HepG2 (cell line): ENCODE results near the gene COCH. TPM values are rescaled to one million over a fixed set of nuclear protein-coding genes. Genes with fewer than 3 reads are reported as not detected.
A peak's percentile ranks its signal among the peaks of the same experiment; 100 is the strongest.

Source experiments
- ARHGAP35 ChIP-seq: sonication (generic); formaldehyde crosslinking; IDR thresholded peaks from 2 replicates; pipeline ENCODE4 v1.9.0; 2022; ENCODE audit warnings: mild to moderate bottlenecking, inconsistent platforms, moderate library complexity, missing genetic modification reagents, borderline replicate concordance
- ELK4 ChIP-seq: sonication (generic); formaldehyde crosslinking; IDR thresholded peaks from 2 replicates; pipeline ENCODE4 v1.9.0; 2021; ENCODE audit warnings: missing genetic modification reagents, borderline replicate concordance
- KAT7 ChIP-seq: IDR thresholded peaks from 2 replicates; pipeline ENCODE4 v1.6.1; 2018; ENCODE audit warnings: borderline replicate concordance, missing compliant biosample characterization
- MEF2D ChIP-seq: sonication (generic); formaldehyde crosslinking; IDR thresholded peaks from 2 replicates; pipeline ENCODE4 v1.5.1; 2020; ENCODE audit warnings: mild to moderate bottlenecking, missing genetic modification reagents
- NFIC ChIP-seq: IDR thresholded peaks from 2 replicates; pipeline ENCODE4 v1.6.1; 2012; ENCODE audit warnings: mild to moderate bottlenecking, low read length, inconsistent platforms
- PAWR ChIP-seq: sonication (generic); formaldehyde crosslinking; IDR thresholded peaks from 2 replicates; pipeline ENCODE4 v1.4.0; 2020; ENCODE audit warnings: missing genetic modification reagents, mild to moderate bottlenecking, borderline replicate concordance
- PHF20 ChIP-seq: sonication (generic); formaldehyde crosslinking; IDR thresholded peaks from 2 replicates; pipeline ENCODE4 v1.5.0; 2020; ENCODE audit warnings: mild to moderate bottlenecking, missing genetic modification reagents
- RBAK ChIP-seq: sonication (generic); formaldehyde crosslinking; IDR thresholded peaks from 2 replicates; pipeline ENCODE4 v1.5.1; 2020; ENCODE audit warnings: mild to moderate bottlenecking, missing genetic modification reagents
- RNF2 ChIP-seq: fragments of 450-650 bp; conservative IDR thresholded peaks from 2 replicates; pipeline ENCODE4 v1.6.1; 2016; ENCODE audit warnings: low read depth
- SIN3A ChIP-seq: IDR thresholded peaks from 2 replicates; pipeline ENCODE4 v1.6.1; 2011; ENCODE audit warnings: low read depth, mild to moderate bottlenecking, control low read depth, low read length, borderline replicate concordance
- SOX5 ChIP-seq: IDR thresholded peaks from 2 replicates; pipeline ENCODE4 v1.6.1; 2016; ENCODE audit warnings: borderline replicate concordance
- ZNF337 ChIP-seq: sonication (generic); formaldehyde crosslinking; IDR thresholded peaks from 2 replicates; pipeline ENCODE4 v1.5.1; 2020; ENCODE audit warnings: missing genetic modification reagents, low read depth, mild to moderate bottlenecking, borderline replicate concordance
- ZNF343 ChIP-seq: sonication (generic); formaldehyde crosslinking; IDR thresholded peaks from 2 replicates; pipeline ENCODE4 v1.4.0; 2020; ENCODE audit warnings: mild to moderate bottlenecking, missing genetic modification reagents
- ZNF431 ChIP-seq: sonication (generic); formaldehyde crosslinking; IDR thresholded peaks from 2 replicates; pipeline ENCODE4 v1.9.0; 2022; ENCODE audit warnings: missing genetic modification reagents, low read depth, mild to moderate bottlenecking, borderline replicate concordance
- ZNF652 ChIP-seq: IDR thresholded peaks from 2 replicates; pipeline ENCODE4 v1.6.1; 2016; ENCODE audit warnings: low read depth, borderline replicate concordance
- ZNF709 ChIP-seq: sonication (generic); formaldehyde crosslinking; IDR thresholded peaks from 2 replicates; pipeline ENCODE4 v1.5.0; 2020; ENCODE audit warnings: mild to moderate bottlenecking, missing genetic modification reagents
- ZNF788 ChIP-seq: sonication (generic); formaldehyde crosslinking; IDR thresholded peaks from 2 replicates; pipeline ENCODE4 v1.5.0; 2020; ENCODE audit warnings: mild to moderate bottlenecking, missing genetic modification reagents, borderline replicate concordance
- polyA plus RNA-seq, 8 experiments: library from polyadenylated mRNA; depleted of rRNA in 3 of 8; stranded (reverse) in 7 of 8; unstranded in 1 of 8; fragments of >200 nt; fragmentation: Illumina TruSeq in 4 of 8; extraction: Trizol in 4 of 8; gene quantifications; 2 replicates each; pipeline versions ENCODE4 v1.2.1 to v1.2.3, GENCODE V29; 2011 to 2016; ENCODE audit warnings: low read depth in 4 of 8, missing spikeins in 1 of 8, mixed read lengths in 1 of 8; ENCODE audit not compliant: insufficient read depth in 1 of 8
- total RNA-seq, 5 experiments: library from RNA; depleted of rRNA; stranded (reverse); fragments of >200 nt; fragmentation: Illumina TruSeq; extraction: Trizol; gene quantifications; 2 replicates each; pipeline ENCODE4 v1.2.3, GENCODE V29; 2016; ENCODE audit warnings: low read depth in 1 of 5
- TF ChIP-seq, protein P1 (sequence below): sonication (generic); formaldehyde crosslinking; IDR thresholded peaks from 2 replicates; pipeline ENCODE4 v1.8.0; 2023; ENCODE audit warnings: mild to moderate bottlenecking, missing genetic modification reagents
- TF ChIP-seq, protein P2 (sequence below): sonication (generic); formaldehyde crosslinking; IDR thresholded peaks from 2 replicates; pipeline ENCODE4 v1.5.1; 2020; ENCODE audit warnings: mild to moderate bottlenecking, missing genetic modification reagents, borderline replicate concordance
- TF ChIP-seq, protein P3 (sequence below): sonication (generic); formaldehyde crosslinking; IDR thresholded peaks from 2 replicates; pipeline ENCODE4 v1.5.0; 2020; ENCODE audit warnings: mild to moderate bottlenecking, missing genetic modification reagents
- TF ChIP-seq, protein P4 (sequence below): sonication (generic); formaldehyde crosslinking; IDR thresholded peaks from 2 replicates; pipeline ENCODE4 v1.5.0; 2020; ENCODE audit warnings: missing genetic modification reagents

The COCH gene
- total and polyA plus RNA-seq, 2 of the 13 experiments (the other 11 are each of a cell fraction or from before 2014, with no cell fraction given): 78.2 to 79.3 TPM

GRCh38 chr14:30874120-30874998 is at the start of gene COCH (continued):
- TF ChIP-seq KAT7 (CRISPR knock-in tag): peak; percentile 95; the same call in 1 of the 2 replicates
- no peak; the same call in 1 of the 2 replicates for TF ChIP-seq PAWR
- peak; percentile 6 for TF ChIP-seq ARHGAP35 (CRISPR knock-in tag)
- TF ChIP-seq ZNF709 (CRISPR knock-in tag): peak; percentile 93
- TF ChIP-seq NFIC: no peak
- TF ChIP-seq, protein P1, sequence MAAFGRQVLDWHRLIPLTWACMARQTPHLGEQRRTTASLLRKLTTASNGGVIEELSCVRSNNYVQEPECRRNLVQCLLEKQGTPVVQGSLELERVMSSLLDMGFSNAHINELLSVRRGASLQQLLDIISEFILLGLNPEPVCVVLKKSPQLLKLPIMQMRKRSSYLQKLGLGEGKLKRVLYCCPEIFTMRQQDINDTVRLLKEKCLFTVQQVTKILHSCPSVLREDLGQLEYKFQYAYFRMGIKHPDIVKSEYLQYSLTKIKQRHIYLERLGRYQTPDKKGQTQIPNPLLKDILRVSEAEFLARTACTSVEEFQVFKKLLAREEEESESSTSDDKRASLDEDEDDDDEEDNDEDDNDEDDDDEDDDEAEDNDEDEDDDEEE (CRISPR knock-in tag): peak; percentile 14; the same call in 1 of the 2 replicates
- TF ChIP-seq, protein P2, sequence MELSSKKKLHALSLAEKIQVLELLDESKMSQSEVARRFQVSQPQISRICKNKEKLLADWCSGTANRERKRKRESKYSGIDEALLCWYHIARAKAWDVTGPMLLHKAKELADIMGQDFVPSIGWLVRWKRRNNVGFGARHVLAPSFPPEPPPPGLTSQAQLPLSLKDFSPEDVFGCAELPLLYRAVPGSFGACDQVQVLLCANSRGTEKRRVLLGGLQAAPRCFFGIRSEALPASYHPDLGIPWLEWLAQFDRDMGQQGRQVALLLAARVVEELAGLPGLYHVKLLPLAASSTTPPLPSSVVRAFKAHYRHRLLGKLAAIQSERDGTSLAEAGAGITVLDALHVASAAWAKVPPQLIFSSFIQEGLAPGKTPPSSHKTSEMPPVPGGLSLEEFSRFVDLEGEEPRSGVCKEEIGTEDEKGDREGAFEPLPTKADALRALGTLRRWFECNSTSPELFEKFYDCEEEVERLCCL (CRISPR knock-in tag): peak; percentile 73
- peak; percentile 82; the same call in 1 of the 2 replicates for TF ChIP-seq ELK4 (CRISPR knock-in tag)
- peak; percentile 80; the same call in 1 of the 2 replicates for TF ChIP-seq ZNF337 (CRISPR knock-in tag)
- TF ChIP-seq PHF20 (CRISPR knock-in tag): peak; percentile 84
- no peak; the same call in 1 of the 2 replicates for TF ChIP-seq ZNF652
- TF ChIP-seq MEF2D (CRISPR knock-in tag): peak; percentile 89
- TF ChIP-seq, protein P3, sequence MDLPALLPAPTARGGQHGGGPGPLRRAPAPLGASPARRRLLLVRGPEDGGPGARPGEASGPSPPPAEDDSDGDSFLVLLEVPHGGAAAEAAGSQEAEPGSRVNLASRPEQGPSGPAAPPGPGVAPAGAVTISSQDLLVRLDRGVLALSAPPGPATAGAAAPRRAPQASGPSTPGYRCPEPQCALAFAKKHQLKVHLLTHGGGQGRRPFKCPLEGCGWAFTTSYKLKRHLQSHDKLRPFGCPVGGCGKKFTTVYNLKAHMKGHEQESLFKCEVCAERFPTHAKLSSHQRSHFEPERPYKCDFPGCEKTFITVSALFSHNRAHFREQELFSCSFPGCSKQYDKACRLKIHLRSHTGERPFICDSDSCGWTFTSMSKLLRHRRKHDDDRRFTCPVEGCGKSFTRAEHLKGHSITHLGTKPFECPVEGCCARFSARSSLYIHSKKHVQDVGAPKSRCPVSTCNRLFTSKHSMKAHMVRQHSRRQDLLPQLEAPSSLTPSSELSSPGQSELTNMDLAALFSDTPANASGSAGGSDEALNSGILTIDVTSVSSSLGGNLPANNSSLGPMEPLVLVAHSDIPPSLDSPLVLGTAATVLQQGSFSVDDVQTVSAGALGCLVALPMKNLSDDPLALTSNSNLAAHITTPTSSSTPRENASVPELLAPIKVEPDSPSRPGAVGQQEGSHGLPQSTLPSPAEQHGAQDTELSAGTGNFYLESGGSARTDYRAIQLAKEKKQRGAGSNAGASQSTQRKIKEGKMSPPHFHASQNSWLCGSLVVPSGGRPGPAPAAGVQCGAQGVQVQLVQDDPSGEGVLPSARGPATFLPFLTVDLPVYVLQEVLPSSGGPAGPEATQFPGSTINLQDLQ (CRISPR knock-in tag): peak; percentile 98
- TF ChIP-seq SOX5 (CRISPR knock-in tag): 0 out of 2 replicates have a peak, but pooled peaks have one; percentile 10
- TF ChIP-seq, protein P4, sequence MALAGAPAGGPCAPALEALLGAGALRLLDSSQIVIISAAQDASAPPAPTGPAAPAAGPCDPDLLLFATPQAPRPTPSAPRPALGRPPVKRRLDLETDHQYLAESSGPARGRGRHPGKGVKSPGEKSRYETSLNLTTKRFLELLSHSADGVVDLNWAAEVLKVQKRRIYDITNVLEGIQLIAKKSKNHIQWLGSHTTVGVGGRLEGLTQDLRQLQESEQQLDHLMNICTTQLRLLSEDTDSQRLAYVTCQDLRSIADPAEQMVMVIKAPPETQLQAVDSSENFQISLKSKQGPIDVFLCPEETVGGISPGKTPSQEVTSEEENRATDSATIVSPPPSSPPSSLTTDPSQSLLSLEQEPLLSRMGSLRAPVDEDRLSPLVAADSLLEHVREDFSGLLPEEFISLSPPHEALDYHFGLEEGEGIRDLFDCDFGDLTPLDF (CRISPR knock-in tag): no peak; the same call in 1 of the 2 replicates
- TF ChIP-seq SIN3A: peak; percentile 64; the same call in 1 of the 2 replicates
- peak; percentile 53; the same call in 1 of the 2 replicates for TF ChIP-seq ZNF788 (CRISPR knock-in tag)
- peak; percentile 60; the same call in 1 of the 2 replicates for TF ChIP-seq ZNF343 (CRISPR knock-in tag)
- peak; percentile 94 for TF ChIP-seq ZNF431 (CRISPR knock-in tag)
- TF ChIP-seq RBAK: 0 out of 2 replicates have a peak, but pooled peaks have one; percentile 70
- TF ChIP-seq RNF2: peak; percentile 90
